C1 segment of cervical spinal cord (tissue), 14 donors: ENCODE data around the gene SETD5.
A peak's percentile ranks its signal among the peaks of the same experiment; 100 is the strongest.

ENCODE experiments used
- DNase-seq, 14 donors: peaks; one replicate each; lab custom pipeline; 2025; lab: John Stamatoyannopoulos, UW

Gene SETD5

DNA sequence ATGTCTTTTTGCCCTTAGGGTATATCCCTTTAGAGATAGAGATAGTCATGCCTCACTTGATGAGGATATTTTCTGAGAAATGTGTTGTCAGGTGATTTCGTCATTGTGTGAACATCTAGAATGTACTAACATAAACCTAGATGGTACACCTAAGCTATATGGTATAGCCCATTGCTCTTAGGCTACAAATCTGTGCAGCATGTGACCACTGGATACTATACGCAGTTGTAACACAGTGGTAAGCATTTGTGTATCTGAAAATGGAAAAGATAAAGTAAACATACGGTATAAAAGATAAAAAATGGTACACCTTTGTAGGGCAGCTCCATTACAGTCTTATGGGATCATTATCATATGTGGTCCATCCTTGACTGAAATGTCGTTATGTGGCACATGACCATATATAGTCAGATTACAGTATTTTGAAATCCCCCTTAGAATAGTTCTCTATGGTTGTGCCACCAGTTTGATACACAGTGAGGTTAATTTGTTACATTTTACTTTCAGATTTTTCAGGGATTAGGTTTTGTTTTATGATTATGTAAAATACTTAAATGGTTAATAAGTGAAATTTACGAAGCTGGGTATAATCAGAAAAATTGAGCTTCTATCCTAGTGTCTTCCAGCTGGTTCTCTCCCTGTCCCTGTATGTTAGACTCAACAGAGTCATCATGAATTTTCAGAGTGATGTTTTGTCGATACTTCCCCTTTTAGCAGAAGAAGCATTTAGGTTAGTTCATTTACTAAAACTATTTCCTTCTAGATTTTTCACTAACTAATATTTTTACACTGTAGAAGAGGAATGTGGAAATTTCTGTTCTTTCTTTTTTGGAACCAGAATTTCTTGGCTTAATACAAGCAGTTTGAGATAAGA, 12.8 kb downstream of the SETD5 start:
- DNase-seq, result no peak

DNA sequence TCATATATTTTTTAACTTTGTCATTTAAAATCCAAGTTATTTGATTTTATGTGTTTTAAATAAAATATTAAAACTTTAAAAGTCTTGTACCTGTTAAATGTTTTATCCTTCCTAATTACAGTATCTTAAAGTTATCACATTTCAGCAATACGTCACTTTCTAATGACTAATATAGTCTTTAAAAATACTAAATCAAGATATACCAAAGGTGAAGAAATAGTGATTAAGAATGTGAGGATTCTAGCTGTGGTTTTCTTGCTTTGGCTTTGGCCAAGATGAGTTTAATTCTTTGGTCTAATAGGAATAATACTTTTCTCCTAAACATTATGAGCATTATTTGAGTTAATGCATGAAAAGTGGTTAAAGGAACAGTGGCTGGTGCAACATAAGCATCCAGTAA, 13.9 kb downstream of the SETD5 start:
- DNase-seq, result no peak

DNA sequence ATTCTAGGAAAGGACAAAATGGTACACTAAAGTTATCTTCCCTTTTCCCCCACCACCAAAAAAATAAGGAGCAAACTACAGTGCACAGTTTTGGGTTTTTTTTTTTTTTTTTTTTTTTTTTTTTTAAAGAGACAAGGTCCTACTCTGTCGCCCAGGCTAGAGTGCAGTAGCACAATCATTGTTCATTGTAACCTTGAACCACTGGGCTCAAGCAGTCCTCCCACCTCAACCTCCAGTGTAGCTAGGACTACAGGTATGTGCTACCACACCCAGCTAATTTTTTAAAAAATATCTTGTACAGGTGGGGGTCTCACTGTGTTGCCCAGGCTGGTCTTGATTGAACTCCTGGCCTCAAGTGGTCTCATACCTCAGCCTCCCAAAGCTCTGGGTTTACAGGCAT, 14.9 kb downstream of the SETD5 start:
- no peak for DNase-seq

DNA sequence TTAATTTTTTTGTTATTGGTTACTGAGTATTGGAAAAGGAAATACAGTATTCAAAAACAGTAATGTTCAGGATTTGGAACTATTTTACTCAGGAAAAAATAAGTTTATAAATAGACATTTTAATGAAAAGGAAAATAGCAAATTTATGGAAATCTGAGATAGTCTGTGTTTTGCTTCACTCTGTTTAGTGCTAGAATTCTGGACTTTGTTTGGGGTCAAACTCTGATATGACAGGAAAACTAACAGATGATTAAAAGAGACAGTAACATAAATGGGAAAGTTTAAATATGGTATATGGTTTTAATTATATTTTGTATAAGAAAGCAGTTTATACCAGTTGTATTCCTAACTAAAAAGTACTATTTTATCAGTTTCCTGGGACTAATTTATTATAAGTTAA, 17.4 kb downstream of the SETD5 start:
- no peak for DNase-seq

DNA sequence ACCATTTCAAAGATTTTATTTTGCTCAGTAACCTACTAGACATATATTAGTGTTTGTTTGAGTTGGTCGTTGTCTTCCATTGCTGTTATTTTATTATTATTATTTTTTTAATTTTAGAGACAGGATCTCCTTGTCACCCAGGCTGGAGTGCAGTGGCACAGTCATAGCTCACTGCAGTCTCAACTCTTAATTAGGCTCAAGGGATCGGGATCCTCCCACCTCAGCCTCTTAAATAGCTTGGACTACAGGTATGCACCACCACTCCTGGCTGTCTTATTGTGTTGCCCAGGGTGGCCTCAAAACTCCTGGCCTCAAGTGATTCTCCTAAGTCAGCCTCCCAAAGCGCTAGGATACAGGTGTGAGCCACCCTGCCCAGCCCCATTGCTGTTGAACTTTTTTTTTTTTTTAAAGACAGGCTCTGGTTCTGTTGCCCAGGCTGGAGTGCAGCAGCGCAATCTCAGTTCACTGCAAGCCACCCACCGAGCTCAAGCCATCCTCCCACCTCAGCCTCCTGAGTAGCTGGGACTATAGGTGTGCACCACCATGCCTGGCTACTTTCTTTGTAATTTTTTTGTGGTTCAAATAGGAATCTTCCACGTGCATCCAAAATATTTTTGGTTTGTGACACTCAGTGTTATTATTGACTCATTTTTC, 18.2 kb downstream of the SETD5 start:
- DNase-seq, result no peak

DNA sequence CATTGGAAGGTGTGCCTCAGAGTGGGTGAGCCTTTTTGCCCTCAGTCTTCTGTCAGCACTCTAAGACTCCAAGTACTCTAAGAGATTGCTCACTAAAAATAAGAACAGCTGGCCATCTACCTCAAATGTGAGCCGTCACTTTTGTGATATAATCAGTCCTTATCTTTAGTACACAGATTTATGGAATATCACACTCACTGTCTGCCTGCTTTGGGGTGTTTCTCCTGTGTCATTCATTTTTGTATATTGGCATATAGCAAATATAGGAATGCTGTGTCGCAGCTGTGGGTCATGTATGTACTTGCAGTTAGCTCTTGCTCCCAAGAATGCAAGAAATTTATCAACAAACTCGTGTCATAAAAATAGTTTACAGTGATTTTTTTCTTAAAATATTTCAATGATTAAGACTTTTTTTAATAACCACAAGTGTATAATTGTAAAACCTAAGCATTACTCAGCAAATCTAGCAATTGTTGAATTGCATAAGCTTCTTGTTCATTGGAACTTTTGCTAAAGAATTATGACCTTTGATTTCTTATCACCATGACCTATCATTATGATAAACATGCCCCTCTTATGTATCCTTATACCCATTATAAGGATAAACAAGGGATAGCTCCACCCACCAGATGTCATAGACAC, 18.8 kb downstream of the SETD5 start:
- DNase-seq, result no peak

DNA sequence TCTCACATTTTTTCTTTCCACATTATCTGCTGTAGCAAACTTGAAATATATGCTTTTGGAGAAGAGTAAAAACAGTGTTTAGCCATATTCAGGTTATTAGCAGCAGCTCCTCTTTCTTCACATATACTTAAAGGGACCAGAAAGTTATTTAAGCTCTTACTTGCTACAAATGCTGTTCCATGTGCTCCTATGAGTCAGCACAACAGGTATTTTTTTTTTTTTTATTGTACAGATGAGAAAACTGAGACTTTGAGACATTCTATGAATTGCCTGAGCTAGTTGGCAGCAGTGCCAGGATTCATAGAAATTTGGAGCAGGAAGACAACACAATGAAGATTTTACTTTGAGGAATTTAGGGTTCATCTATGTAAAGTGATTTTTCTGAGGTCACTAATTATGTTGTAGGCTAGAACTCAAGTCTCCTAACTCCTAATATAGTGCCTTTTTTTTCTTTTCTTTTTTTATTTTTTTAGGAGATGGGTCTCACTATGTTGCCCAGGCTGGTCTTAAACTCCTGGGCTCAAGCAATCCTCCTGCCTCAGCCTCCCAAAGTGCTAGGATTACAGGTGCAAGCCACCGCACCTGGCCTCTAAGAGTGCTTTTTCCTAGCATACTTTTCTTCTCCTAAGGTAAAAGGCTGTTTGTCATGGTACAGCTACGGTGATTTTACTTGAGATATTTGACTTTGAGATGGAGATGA, 23.6 kb downstream of the SETD5 start:
- DNase-seq, result no peak

DNA sequence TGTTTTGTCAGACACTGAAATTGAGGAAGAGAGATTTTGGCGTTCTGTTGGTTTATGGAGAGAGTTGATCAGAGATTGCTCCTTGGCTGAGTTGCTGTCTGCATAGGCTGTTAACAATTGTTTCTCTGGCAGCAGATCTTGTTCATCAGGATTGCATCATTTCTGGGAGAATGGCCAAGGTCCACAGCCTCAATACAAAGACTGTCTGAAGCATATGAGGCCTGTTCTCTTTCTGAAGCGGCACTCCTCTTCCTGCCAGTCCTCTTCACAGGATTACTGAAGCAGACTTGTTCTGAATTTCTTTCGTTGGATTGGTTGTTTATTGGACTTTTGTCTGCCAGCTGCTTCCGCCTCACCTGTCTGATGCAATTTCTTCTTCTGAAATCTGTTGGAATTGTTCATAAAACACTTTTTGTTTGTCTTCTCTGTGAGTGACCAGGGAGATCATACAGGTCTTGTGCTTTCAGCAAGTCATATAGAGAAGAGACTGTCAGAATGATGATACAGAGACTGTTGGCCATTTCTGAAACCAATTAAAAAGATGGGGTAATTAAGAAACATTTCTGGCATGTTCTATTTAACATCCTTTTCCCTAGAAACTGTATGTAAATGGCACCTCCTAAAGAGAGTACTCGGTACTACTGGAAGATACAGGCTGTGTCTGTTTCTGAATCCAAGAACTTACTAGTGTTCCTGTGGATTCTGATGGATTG, 25.5 kb downstream of the SETD5 start:
- peak in 13 of 14 donors; percentile 7 to 93 (median 78) for DNase-seq

DNA sequence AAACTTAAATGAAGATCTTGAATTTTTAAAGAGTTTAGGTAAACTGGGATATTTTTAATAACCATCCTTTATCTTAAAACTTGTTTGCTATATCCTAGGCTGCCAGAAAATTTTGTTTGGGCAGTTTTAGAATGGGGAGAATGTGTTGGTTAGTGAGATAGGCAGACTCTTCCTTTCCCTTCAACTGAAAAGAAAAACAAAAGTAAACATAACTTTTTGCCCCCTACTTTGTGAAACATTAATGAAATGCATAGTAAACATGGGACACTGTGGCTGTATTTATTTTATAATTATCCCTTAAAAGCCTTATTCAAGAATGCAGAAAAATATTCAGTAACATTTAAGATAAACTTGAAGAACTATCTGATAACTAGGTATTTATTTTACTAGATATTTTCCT, 31.0 kb downstream of the SETD5 start:
- no peak for DNase-seq

DNA sequence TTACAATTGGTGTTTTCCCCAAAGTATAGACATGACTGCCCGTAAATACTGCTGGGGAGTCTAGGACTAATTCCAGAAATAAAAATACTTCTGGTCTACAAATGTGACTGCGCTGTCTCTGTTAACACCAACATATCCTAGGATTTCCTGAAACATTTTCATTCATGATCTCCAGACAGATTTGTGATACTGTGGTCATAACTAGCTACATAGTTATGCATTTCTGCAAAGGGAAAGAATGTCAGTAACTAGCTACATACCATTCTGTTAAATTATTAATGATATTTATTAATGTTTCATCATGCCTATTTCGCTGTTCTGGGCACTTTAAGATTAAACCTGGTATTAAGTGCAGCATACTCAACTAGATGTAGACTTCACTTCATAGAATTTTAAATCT, 33.3 kb downstream of the SETD5 start:
- no peak for DNase-seq

DNA sequence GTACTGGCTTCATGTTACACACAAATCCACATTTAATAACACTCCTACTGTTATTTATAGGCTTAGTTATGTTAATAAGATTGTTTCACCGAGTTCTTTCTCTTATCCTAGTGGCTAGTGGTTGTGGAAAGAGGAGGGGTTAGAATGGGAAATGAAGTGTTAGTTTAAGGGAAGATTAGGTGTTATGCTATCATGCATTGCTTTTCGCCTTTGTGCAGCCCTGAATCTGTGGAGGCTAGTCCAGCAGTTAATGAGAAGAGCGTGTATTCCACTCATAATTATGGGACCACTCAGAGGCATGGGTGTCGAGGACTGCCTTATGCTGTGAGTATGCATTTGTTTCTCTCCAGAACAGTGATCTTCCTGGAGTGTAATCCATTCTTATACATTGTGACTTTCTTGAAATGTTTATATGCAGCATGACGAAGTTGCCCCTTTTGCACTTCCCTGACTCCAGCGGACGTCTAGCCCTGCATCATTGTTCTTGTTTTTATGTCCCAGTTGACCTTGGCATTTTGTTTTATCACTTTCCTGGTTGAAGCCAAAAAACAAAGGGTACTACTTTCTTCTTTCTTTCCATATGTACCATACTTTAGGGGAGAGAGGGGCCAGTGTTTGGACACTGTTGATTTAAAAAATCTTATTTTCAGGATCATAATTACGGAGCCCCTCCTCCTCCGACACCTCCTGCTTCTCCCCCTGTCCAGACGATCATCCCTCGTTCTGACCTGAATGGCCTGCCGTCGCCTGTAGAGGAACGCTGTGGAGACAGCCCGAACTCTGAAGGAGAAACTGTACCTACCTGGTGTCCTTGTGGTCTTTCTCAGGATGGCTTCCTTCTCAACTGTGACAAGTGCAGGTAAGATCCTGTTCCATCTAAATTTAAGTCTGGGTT, 36.5 kb downstream of the SETD5 start:
- no peak for DNase-seq

DNA sequence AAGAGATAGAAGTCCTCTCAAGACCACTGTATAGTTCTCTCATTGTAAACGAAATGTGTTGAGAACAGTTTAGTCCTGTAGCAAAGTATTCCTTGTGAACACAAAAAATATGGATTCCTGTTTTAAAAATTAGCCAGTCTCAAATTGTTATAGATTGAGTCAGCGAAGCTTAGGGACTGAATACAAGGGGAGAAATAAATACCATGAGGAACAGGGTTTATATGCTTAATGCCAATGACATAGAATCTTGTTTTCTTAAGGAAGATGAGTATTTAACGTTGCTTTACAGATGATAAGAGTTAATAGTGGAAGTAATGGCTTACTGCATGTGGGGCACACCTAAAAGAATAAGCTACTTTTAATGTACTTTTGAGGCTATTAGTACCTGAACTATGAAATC, 37.9 kb downstream of the SETD5 start:
- DNase-seq, result no peak

DNA sequence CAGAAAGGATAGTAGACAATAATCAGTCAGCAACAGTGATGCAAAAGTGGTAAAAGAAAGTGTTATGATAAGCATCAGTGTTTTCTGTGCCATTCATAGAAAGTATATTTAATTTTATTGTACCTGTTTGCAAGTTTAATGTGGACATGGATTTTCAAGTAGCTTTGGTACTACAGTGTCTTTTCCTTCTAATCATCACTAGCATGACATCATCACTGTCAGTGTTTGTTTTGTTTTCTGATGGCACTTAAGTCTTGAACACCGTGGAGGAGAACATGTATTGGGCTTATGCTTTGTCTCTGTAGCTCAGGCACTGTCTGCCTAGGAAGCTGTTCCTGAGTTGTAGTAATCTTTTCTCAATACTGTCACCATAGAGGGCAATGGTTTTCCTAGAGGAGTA, 41.9 kb downstream of the SETD5 start:
- DNase-seq, result no peak

DNA sequence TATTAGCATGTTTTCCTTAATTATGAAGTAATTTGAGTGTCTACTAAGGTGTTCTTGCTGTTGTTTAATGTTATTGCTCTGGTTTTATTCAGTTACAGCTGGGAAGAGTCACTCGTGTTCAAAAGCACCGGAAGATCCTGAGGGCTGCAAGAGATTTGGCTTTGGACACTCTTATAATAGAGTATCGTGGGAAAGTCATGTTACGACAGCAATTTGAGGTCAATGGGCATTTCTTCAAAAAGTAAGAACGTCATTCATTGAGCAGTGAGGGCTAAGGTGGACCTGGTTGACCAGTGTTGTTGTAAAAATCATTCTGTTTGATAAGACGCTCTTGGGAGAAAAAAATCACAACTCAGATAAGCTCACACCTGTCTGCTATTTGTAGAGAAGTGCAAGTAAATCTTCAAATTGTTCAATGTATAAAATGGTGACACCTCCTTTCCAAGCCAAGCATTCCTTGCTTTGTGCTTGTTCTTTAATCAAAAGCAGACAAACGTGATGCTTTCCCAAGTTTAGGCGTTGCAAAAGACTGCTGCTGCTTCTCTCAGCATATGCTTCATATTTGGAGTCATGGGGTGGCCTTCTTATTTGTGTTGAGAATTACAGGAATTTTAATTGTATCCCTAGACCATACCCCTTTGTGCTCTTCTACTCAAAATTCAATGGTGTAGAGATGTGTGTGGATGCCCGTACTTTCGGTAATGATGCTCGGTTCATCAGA, 44.2 kb downstream of the SETD5 start:
- DNase-seq, result no peak

DNA sequence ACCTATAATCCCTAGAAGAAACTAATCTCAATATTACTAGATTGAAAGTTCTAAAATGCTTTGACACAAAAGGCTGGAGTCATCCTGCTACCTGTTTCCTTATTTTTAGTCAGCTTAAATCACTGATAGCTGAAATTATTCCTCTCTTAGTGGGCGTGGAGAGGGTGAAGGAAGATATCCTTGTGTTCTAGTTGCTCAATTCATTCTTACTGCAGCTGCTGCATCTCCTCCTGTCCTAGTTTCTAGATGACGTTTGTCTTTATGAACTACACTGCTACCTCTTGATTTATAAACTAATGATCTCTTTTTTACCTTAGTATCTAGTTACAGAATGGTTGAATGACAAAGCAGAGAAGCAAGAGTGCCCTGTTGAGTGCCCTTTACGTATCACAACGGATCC, 50.7 kb downstream of the SETD5 start:
- DNase-seq, result no peak

DNA sequence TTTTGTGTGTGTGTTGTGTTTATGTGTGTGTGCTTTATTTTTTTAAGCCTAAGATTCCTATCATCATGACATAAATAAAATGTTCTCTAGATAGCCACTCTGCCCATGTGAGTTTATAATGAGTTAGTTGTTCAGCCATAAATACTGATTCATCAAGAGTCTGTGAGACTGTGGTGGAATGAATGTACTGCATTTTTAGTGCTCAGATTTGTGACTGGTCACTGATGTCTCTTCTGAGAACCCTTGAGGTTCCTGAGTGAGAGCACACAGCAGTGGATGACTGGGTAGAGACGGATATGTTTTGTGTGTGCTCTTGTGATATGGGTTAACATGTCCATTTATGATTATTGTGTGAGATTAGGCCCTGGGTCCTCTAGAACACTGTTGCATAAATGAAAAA, 51.2 kb downstream of the SETD5 start:
- DNase-seq, result no peak

DNA sequence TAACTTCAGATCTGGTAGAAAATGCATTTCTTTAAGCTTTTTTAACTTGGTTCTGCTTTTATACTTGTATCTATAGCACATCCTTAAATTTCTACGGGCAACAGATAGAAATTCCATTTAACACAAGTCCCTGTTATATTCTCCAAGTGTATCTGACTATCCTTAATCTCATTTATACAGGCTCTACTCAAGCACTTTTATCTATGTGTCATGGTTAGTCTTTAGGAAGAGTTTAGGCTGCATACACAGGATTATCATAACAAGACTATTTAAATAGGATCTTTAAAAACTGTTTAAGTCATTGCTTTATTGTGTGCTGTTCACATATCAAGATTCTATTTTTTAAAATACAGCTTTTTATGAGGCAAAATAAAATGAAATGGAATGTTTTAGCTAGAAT, 52.7 kb downstream of the SETD5 start:
- no peak for DNase-seq

DNA sequence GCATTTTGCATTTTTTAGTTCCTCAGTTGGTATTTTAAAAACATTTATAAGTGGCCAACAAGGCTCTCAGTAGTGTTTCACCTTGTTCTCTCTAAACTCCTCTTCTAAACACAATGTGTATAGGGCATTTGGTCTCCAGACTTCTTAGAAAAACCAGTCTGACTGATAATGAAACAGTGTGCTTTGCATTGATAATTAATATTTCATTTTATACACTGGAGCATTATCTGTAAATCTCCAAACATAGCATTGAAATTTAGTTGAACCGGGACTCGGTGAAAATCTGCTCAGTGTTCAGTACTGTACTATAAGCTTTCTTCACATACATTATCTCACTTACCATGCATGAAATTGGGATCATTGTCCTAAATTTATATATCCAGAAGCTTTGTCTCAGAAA, 53.6 kb downstream of the SETD5 start:
- DNase-seq, result no peak

DNA sequence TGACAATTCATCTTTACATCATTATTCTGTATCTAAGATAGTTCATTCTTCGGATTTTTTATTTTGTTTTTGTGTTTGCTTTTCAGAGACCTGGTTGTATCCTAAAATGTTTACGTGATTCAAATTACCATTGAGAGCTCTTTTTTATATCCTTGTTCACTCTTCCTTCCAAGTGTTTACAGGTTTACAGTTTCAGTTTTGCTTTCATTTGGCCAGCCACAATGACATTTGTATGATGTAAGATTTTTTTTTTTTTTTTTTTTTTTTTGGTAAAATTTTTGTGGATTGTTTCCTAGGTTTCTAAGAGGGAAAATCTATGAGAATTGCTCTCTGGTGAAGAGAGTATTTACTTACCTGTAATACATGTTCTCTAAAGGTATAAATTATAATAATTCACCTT, 55.0 kb downstream of the SETD5 start:
- DNase-seq, result no peak

DNA sequence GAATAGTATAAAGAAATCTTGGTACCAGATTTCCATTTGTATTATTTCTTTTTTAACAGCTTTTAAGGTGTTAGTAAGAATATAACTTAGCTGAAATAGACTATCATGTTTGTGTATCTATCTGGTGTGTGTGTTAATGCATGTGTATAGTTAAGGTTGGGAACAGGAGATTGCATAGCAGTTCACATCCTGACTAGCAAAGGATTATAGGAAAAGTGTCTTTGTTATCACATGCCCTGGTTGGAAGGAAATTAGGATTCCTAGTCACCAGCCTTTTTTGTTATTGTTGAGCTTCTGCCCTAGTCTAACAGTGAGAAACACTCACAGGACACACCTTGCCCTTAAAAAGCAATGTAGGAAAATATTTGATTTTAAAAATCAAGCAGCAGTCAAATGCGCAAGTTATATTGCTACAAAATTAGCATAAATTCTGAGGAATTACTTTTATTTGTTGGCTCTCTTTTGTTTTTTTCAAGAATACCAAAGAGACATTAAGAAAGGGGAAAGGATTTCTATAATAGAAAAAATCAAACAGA, 58.2 kb downstream of the SETD5 start:
- no peak for DNase-seq
